DND-41 (cell line): ENCODE measurements around the gene NFIB.

ENCODE experiments used
- ATAC-seq: fragments of 200-7000 bp; cut with Tn5 transposase; 3 replicates; pipeline ENCODE4 v1.9.1; 2021; ENCODE audit warnings: low read depth; ENCODE audit not compliant: insufficient read depth
- DNase-seq: peaks from one replicate; pipeline ENCODE4 v3.0.0-alpha.2; 2020
- H2AFZ ChIP-seq: 2 replicates; pipeline ENCODE4 v1.6.0; 2012; ENCODE audit warnings: low read depth, low read length
- H3K27ac ChIP-seq: 2 replicates; pipeline ENCODE4 v1.5.1; 2012; ENCODE audit warnings: low read length, inconsistent platforms
- H3K27me3 ChIP-seq: fragments of 200-600 bp; sonication (generic); 2 replicates; pipeline ENCODE4 v1.6.0; 2012; ENCODE audit warnings: low read length, mild to moderate bottlenecking, inconsistent platforms; ENCODE audit not compliant: insufficient read depth, poor library complexity
- H3K36me3 ChIP-seq: 2 replicates; pipeline ENCODE4 v1.5.1; 2012; ENCODE audit warnings: low read length, inconsistent platforms; ENCODE audit not compliant: insufficient read depth
- H3K4me1 ChIP-seq: 2 replicates; pipeline ENCODE4 v1.5.1; 2012; ENCODE audit warnings: mild to moderate bottlenecking, low read length; ENCODE audit not compliant: insufficient read depth
- H3K4me2 ChIP-seq: 2 replicates; pipeline ENCODE4 v1.6.0; 2012; ENCODE audit warnings: mild to moderate bottlenecking, moderate library complexity, low read length, inconsistent platforms; ENCODE audit not compliant: insufficient read depth
- H3K4me3 ChIP-seq, 2 experiments: fragments of 200-600 bp in 1 of 2; shearing (Covaris generic) in 1 of 2; 2 replicates each; pipeline ENCODE4 v1.5.1; 2012 to 2016; ENCODE audit warnings: inconsistent platforms in 2 of 2, low read length in 2 of 2, mild to moderate bottlenecking in 2 of 2, low read depth in 1 of 2, moderate library complexity in 1 of 2
- H3K79me2 ChIP-seq: 2 replicates; pipeline ENCODE4 v1.6.0; 2012; ENCODE audit warnings: low read length, inconsistent platforms; ENCODE audit not compliant: insufficient read depth
- H3K9ac ChIP-seq: 2 replicates; pipeline ENCODE4 v1.6.0; 2012; ENCODE audit warnings: low read depth, mild to moderate bottlenecking, inconsistent platforms, low read length, moderate library complexity
- H3K9me3 ChIP-seq: 2 replicates; pipeline ENCODE4 v1.5.1; 2012; ENCODE audit warnings: low read length, moderate library complexity, mild to moderate bottlenecking, inconsistent platforms; ENCODE audit not compliant: insufficient read depth, severe bottlenecking
- H4K20me1 ChIP-seq: 2 replicates; pipeline ENCODE4 v1.6.0; 2012; ENCODE audit warnings: low read length; ENCODE audit not compliant: insufficient read depth
- CTCF ChIP-seq: IDR thresholded peaks from 2 replicates; pipeline ENCODE4 v1.5.1; 2012; ENCODE audit warnings: borderline replicate concordance, low read length, moderate library complexity, mild to moderate bottlenecking; ENCODE audit not compliant: poor library complexity, severe bottlenecking; ENCODE audit errors: extremely low read depth
- EZH2 ChIP-seq: IDR thresholded peaks from 3 replicates; pipeline ENCODE4 v1.6.1; 2012; ENCODE audit warnings: borderline replicate concordance, low read depth, mild to moderate bottlenecking, moderate library complexity, low read length, inconsistent platforms; ENCODE audit not compliant: severe bottlenecking

The NFIB gene

GRCh38 chr9:14072850-14073249, 241.1 kb downstream of the NFIB start:
- Histone ChIP-seq H3K27me3 (no peaks in the 10 kb centered on the region), H3K4me2 (no peak overlapping the region), H3K4me3 (no peak overlapping the region), H4K20me1 (no peaks in the 10 kb centered on the region), H3K4me1 (no peaks in the 10 kb centered on the region), H3K9me3 (no peaks in the 10 kb centered on the region), H3K79me2 (no peaks in the 10 kb centered on the region), H3K9ac (no peak overlapping the region), H2AFZ (no peak overlapping the region), H3K27ac (no peak overlapping the region), H3K36me3 (no peaks in the 10 kb centered on the region)
- DNase-seq (no peak), ATAC-seq (no peak)
- TF ChIP-seq CTCF: no peak
- TF ChIP-seq EZH2: no peak

GRCh38 chr9:14071484-14071883, 242.5 kb downstream of the NFIB start:
- Histone ChIP-seq H2AFZ (no peak overlapping the region), H4K20me1 (no peaks in the 10 kb centered on the region), H3K79me2 (no peaks in the 10 kb centered on the region), H3K4me1 (no peaks in the 10 kb centered on the region), H3K36me3 (no peaks in the 10 kb centered on the region), H3K27ac (no peak overlapping the region), H3K27me3 (no peaks in the 10 kb centered on the region), H3K9ac (no peak overlapping the region), H3K9me3 (no peaks in the 10 kb centered on the region), H3K4me3 (no peak overlapping the region), H3K4me2 (no peak overlapping the region)
- DNase-seq: no peak
- TF ChIP-seq EZH2: no peak
- TF ChIP-seq CTCF: no peak
- no peak for ATAC-seq

- no peak overlapping the region for H3K4me3 ChIP-seq
- no peak overlapping the region for H3K27ac ChIP-seq
- H3K9me3 ChIP-seq: no peaks in the 10 kb centered on the region
- no peaks in the 10 kb centered on the region for H3K79me2 ChIP-seq
- H2AFZ ChIP-seq: no peak overlapping the region
- no peaks in the 10 kb centered on the region for H3K4me1 ChIP-seq
- H3K4me2 ChIP-seq: no peak overlapping the region
- ATAC-seq: no peak
- H4K20me1 ChIP-seq: no peaks in the 10 kb centered on the region
- TF ChIP-seq EZH2 (no peak), CTCF (no peak)
- H3K36me3 ChIP-seq: no peaks in the 10 kb centered on the region
- H3K27me3 ChIP-seq: no peaks in the 10 kb centered on the region
- no peak overlapping the region for H3K9ac ChIP-seq
- DNase-seq: no peak
These were observed 245.3 kb downstream of the NFIB start for GRCh38 chr9:14068690-14069089.

GRCh38 chr9:14066831-14067230, 247.1 kb downstream of the NFIB start:
- no peak for TF ChIP-seq EZH2
- no peak for TF ChIP-seq CTCF

More at GRCh38 chr9:14066831-14067230, 247.1 kb downstream of the NFIB start:
- no peak for ATAC-seq
- no peaks in the 10 kb centered on the region for H3K36me3 ChIP-seq
- H3K79me2 ChIP-seq: no peaks in the 10 kb centered on the region
- no peaks in the 10 kb centered on the region for H4K20me1 ChIP-seq
- no peak for DNase-seq
- H3K4me2 ChIP-seq: no peak overlapping the region
- H3K27me3 ChIP-seq: no peaks in the 10 kb centered on the region
- H3K9me3 ChIP-seq: no peaks in the 10 kb centered on the region
- H3K9ac ChIP-seq: no peak overlapping the region
- no peak overlapping the region for H3K27ac ChIP-seq
- H2AFZ ChIP-seq: no peak overlapping the region
- H3K4me3 ChIP-seq: no peak overlapping the region
- H3K4me1 ChIP-seq: no peaks in the 10 kb centered on the region
